ENCODE data around the gene LHFPL6. TPM values are rescaled to one million over a fixed set of nuclear protein-coding genes. Genes with fewer than 3 reads are reported as not detected.

LHFPL6 gene
- total and polyA plus RNA-seq, 2 experiments from 2014 or later, result 12.1 to 14.1 TPM

GRCh38 chr13:39496506-39496905 is 106.5 kb downstream of the LHFPL6 start:
- no peak overlapping the region for H3K4me2 ChIP-seq
- no peak overlapping the region for H2AFZ ChIP-seq
- no peaks in the 10 kb centered on the region for H3K36me3 ChIP-seq (replicated peaks; ENCODE audit: insufficient read depth, low read depth)
- no peak for DNase-seq (ENCODE audit: low spot score)
- no peak overlapping the region for H3K27ac ChIP-seq
- TF ChIP-seq, protein P1, sequence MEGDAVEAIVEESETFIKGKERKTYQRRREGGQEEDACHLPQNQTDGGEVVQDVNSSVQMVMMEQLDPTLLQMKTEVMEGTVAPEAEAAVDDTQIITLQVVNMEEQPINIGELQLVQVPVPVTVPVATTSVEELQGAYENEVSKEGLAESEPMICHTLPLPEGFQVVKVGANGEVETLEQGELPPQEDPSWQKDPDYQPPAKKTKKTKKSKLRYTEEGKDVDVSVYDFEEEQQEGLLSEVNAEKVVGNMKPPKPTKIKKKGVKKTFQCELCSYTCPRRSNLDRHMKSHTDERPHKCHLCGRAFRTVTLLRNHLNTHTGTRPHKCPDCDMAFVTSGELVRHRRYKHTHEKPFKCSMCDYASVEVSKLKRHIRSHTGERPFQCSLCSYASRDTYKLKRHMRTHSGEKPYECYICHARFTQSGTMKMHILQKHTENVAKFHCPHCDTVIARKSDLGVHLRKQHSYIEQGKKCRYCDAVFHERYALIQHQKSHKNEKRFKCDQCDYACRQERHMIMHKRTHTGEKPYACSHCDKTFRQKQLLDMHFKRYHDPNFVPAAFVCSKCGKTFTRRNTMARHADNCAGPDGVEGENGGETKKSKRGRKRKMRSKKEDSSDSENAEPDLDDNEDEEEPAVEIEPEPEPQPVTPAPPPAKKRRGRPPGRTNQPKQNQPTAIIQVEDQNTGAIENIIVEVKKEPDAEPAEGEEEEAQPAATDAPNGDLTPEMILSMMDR (IDR thresholded peaks at IDR 0.05; ENCODE audit: poor library complexity), result no peak
- TF ChIP-seq EZH2 (IDR thresholded peaks at IDR 0.05; ENCODE audit: borderline replicate concordance), result no peak
- TF ChIP-seq EZH2phosphoT487 (IDR thresholded peaks at IDR 0.05; ENCODE audit: low read depth, severe bottlenecking, unreplicated experiment), result no peak
- no peaks in the 10 kb centered on the region for H3K4me1 ChIP-seq (ENCODE audit: insufficient read depth)
- H3K4me3 ChIP-seq, result no peak overlapping the region
- H3K79me2 ChIP-seq, result no peaks in the 10 kb centered on the region
- no peaks in the 10 kb centered on the region for H3K9me3 ChIP-seq (ENCODE audit: low read depth)
- H4K20me1 ChIP-seq (ENCODE audit: insufficient read depth, poor library complexity, severe bottlenecking), result no peaks in the 10 kb centered on the region
- H3K9me2 ChIP-seq (replicated peaks; ENCODE audit: insufficient read depth), result no peaks in the 10 kb centered on the region
- no peaks in the 10 kb centered on the region for H3K27me3 ChIP-seq

GRCh38 chr13:39494633-39495032 is 108.4 kb downstream of the LHFPL6 start:
- Histone ChIP-seq H3K27ac (no peak overlapping the region), H3K4me1 (ENCODE audit: insufficient read depth) (no peaks in the 10 kb centered on the region), H4K20me1 (ENCODE audit: insufficient read depth, poor library complexity, severe bottlenecking) (no peaks in the 10 kb centered on the region), H3K27me3 (no peaks in the 10 kb centered on the region), H3K9me2 (replicated peaks; ENCODE audit: insufficient read depth) (no peaks in the 10 kb centered on the region), H3K36me3 (replicated peaks; ENCODE audit: insufficient read depth, low read depth) (no peaks in the 10 kb centered on the region), H2AFZ (no peak overlapping the region), H3K4me2 (no peak overlapping the region), H3K4me3 (no peak overlapping the region), H3K9me3 (ENCODE audit: low read depth) (no peaks in the 10 kb centered on the region), H3K79me2 (no peaks in the 10 kb centered on the region)
- DNase-seq (ENCODE audit: low spot score), result no peak
- TF ChIP-seq EZH2phosphoT487 (IDR thresholded peaks at IDR 0.05; ENCODE audit: low read depth, severe bottlenecking, unreplicated experiment) (no peak), EZH2 (IDR thresholded peaks at IDR 0.05; ENCODE audit: borderline replicate concordance) (no peak)
- TF ChIP-seq, protein P1 (IDR thresholded peaks at IDR 0.05; ENCODE audit: poor library complexity), result no peak
- WGBS (ENCODE audit: low lambda C conversion rate, missing lambda C conversion rate), result 78% methylated on average over 3 of the region's 3 CpGs

GRCh38 chr13:39494006-39494405 is 109.0 kb downstream of the LHFPL6 start:
- H4K20me1 ChIP-seq (ENCODE audit: insufficient read depth, poor library complexity, severe bottlenecking), result no peaks in the 10 kb centered on the region
- no peaks in the 10 kb centered on the region for H3K79me2 ChIP-seq
- no peak overlapping the region for H3K27ac ChIP-seq
- H3K9me3 ChIP-seq (ENCODE audit: low read depth), result no peaks in the 10 kb centered on the region
- H3K36me3 ChIP-seq (replicated peaks; ENCODE audit: insufficient read depth, low read depth), result no peaks in the 10 kb centered on the region
- no peak overlapping the region for H2AFZ ChIP-seq
- H3K27me3 ChIP-seq, result no peaks in the 10 kb centered on the region
- TF ChIP-seq, protein P1 (IDR thresholded peaks at IDR 0.05; ENCODE audit: poor library complexity), result no peak
- TF ChIP-seq EZH2 (IDR thresholded peaks at IDR 0.05; ENCODE audit: borderline replicate concordance) (no peak), EZH2phosphoT487 (IDR thresholded peaks at IDR 0.05; ENCODE audit: low read depth, severe bottlenecking, unreplicated experiment) (no peak)
- 57% methylated on average over 3 of the region's 3 CpGs for WGBS (ENCODE audit: low lambda C conversion rate, missing lambda C conversion rate)
- DNase-seq (ENCODE audit: low spot score), result no peak
- H3K4me2 ChIP-seq, result no peak overlapping the region
- H3K9me2 ChIP-seq (replicated peaks; ENCODE audit: insufficient read depth), result no peaks in the 10 kb centered on the region
- no peaks in the 10 kb centered on the region for H3K4me1 ChIP-seq (ENCODE audit: insufficient read depth)
- no peak overlapping the region for H3K4me3 ChIP-seq

- H3K27ac ChIP-seq, result no peak overlapping the region
- H3K36me3 ChIP-seq (replicated peaks; ENCODE audit: insufficient read depth, low read depth), result no peaks in the 10 kb centered on the region
- no peaks in the 10 kb centered on the region for H3K79me2 ChIP-seq
- H3K27me3 ChIP-seq, result no peaks in the 10 kb centered on the region
- no peaks in the 10 kb centered on the region for H3K4me1 ChIP-seq (ENCODE audit: insufficient read depth)
- no peaks in the 10 kb centered on the region for H3K9me2 ChIP-seq (replicated peaks; ENCODE audit: insufficient read depth)
- TF ChIP-seq EZH2 (IDR thresholded peaks at IDR 0.05; ENCODE audit: borderline replicate concordance) (no peak), EZH2phosphoT487 (IDR thresholded peaks at IDR 0.05; ENCODE audit: low read depth, severe bottlenecking, unreplicated experiment) (no peak)
- TF ChIP-seq, protein P1 (IDR thresholded peaks at IDR 0.05; ENCODE audit: poor library complexity), result no peak
- H3K4me2 ChIP-seq, result no peak overlapping the region
- no peaks in the 10 kb centered on the region for H4K20me1 ChIP-seq (ENCODE audit: insufficient read depth, poor library complexity, severe bottlenecking)
- no peak overlapping the region for H3K4me3 ChIP-seq
- 38% methylated on average over 6 of the region's 6 CpGs for WGBS (ENCODE audit: low lambda C conversion rate, missing lambda C conversion rate)
- no peak overlapping the region for H2AFZ ChIP-seq
- H3K9me3 ChIP-seq (ENCODE audit: low read depth), result no peaks in the 10 kb centered on the region
- no peak for DNase-seq (ENCODE audit: low spot score)
Observed at GRCh38 chr13:39490136-39490535, 112.9 kb downstream of the LHFPL6 start.

All from hepatocyte (in vitro differentiated cells).